Suppressor macrophage treated with lipopolysaccharide for 4 hours (primary cell): ENCODE measurements around the gene SH2D7.

Source experiments
- DNase-seq: peaks from one replicate; pipeline ENCODE4 v3.0.0-alpha.2; 2020

SH2D7 gene

DNA sequence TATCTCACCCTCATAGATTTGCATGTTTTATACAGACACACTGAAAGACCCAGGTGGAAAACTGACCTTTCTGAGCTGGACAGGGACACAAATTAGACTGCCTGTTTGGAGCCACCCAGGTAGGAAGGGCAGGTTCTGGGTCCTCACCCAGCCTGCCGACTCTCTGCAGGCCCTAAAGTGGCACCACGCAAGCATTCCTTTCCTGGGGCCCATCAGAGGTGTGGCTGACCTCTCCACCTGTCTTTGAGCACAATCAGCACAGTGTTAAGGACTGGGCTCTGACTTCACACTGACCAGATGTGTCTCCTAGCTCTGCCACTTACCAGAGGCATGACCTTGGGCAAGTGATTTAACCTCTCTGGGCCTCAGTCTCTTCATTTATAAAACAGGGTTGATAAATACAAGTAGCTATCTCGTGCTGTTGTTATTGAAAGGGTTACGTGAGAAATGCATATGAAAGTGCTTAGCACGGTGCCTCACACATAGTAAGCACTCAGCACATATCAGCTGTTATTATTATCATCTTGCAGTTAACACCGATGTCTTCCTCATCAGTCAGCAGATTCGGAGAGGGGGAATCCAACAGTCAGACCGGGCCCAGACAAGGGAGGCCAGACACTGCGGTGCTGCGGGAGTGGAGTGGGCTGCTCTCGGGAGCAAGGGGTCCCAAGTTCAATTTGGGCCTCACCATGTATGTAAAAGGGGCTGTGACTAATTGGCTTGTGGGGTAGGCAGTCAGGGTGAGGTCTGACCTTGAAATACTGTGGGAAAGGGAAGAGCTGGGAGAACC is 12.9 kb upstream of the SH2D7 start:
- DNase-seq = no peak

- DNase-seq = no peak
Measured at GRCh38 chr15:78080088-78080460, 12.3 kb upstream of the SH2D7 start.

DNA sequence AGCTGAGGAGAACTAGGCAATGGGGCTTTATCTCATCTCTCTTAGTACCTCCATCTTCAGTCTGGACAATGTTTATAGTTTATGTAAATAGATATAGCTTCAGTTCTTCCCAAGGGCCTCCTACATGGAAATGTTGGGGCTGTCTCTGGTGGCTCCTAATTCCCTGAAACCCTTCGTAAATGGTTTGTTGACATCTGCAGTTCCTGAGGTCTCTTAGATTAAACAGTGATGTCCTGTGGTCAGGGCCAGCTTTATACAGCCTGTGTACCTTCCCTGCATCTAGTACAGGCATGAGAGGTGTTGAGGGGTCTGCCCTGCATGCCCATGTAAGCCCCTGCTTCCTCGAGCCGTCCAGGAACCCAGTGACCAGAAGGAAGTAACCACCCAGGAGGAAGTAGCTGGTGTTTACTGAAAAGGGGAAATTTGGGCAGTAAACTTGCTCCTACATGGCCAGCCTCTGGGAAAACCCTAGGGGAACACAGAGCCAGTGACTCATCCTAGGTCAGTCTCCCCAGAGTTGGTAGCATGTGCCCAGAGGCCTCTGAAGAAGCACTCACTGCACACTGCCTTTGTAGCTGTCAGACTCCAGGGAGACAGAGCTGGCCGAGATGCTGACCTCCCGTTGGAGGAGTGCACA is 10.1 kb upstream of the SH2D7 start:
- peak; percentile 95 for DNase-seq

- no peak for DNase-seq
Measured at GRCh38 chr15:78082743-78083110, 9.6 kb upstream of the SH2D7 start.

- no peak for DNase-seq
Measured at GRCh38 chr15:78083186-78083585, 9.2 kb upstream of the SH2D7 start.

DNA sequence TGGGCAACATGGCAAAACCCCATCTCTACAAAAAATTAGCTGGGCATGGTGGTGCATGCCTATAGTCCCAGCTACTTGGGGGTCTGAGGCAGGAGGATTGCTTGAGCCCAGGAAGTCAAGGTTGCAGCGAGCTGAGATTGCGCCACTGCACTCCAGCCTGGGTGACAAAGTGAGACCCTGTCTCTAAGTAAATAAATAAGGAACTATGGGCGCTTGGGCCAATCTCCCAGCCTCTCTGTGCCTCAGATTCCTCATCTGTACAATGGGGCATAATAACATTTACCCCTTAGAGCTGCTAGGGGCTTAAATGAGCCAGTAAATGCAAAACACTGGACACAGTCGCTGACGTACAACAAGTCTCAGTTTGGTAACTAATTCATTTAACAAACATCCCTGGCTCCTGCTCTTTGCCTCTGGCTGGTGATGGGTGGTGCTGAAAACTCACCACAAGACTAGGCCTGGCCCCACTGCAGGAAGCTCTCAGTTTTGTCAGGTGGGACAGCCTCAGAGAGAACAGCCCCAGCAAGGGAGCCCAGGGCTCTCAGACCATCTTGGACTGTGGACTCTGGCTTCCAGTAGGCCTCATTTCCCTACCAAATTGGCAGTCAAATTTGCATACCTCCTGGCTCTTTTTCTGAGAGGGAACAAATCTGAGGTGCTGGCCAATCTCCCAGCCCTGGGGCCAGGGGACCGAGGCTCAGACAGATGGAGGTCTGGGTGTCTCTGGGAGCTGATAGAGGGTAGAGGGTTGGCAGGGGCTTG is 8.5 kb upstream of the SH2D7 start:
- DNase-seq = no peak

DNA sequence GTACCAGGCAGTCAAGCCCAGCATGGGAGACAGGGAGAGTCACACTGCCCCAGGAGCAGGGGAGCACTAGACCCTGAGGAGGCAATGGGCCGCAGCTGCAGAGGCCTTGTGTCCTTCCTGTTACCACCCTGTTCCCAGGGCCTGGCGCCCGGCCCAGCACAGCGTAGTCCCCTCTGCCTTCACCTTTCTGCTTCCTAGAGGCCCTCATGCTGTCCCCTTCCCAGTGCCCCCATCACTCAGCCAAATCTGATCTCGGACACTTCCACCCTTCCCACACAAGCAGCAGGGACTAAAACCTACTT is 8.0 kb upstream of the SH2D7 start:
- DNase-seq = no peak

GRCh38 chr15:78085928-78086327 is 6.4 kb upstream of the SH2D7 start:
- no peak for DNase-seq

DNA sequence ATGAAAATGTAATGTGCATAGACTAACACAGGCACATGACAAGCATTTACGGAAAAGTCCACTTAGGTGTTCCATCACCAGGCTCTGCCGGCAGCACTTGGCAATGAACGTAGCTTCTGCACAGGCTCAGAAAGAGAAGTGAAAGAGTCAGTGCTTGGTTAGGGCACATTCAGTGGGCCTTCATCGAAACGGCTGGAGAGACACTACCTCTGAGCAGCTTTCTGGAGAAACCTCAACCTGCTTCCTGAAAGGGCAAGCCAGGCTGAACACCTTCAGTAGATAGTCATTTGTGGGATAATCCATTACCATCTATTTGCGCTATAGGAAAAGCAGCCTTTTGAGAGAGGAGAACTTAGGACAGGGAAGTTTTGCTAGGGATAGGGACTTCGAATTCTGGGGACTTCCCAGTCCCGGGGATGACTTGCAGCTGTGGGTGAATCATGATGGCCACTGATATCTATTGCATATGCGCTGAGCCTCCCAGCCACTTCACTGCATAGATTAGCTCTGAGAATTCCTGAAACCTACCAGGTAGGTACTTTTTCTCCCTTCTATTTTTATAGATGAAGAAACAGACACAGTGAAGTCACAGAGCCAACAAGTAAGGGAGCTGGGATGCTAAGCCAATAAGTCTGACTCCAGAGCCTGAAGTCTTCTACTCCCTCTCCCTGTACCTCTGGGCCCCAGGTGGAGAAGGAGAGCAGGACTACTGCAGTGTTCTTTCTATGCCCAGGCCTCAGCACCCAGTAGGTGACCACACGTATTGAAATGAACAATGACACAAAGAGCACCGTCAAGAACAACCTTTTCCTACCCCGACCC is 4.2 kb upstream of the SH2D7 start:
- peak; percentile 84 for DNase-seq

GRCh38 chr15:78088773-78089080 is 3.6 kb upstream of the SH2D7 start:
- no peak for DNase-seq

DNA sequence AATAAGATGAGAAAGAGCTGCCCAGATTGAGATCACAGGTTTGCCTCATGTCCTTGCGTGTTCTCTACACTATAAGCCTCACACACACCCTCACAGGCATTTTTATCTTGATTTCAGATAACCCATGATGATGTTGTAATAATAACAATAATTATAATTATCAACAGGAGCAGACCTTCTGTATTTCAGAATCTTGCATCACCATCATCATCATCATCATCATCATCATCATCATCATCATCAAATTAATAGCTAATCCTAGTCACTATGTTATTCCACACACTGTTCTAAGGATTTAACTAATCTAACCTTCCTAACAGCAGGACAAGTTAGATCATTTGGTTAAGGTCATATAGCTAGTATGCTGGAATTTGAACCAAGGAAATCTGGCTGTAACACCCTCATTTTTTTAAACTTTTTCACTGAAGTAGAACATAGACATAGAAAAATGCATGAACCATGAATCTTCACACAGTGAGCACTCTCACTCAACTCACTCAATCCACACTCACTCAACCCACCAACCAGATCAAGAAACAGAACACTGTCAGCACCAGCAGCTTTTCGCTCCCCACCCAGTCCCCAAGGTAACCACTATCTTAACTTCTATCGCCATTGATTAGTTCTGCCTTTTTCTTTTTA is 1.8 kb upstream of the SH2D7 start:
- DNase-seq = no peak

DNA sequence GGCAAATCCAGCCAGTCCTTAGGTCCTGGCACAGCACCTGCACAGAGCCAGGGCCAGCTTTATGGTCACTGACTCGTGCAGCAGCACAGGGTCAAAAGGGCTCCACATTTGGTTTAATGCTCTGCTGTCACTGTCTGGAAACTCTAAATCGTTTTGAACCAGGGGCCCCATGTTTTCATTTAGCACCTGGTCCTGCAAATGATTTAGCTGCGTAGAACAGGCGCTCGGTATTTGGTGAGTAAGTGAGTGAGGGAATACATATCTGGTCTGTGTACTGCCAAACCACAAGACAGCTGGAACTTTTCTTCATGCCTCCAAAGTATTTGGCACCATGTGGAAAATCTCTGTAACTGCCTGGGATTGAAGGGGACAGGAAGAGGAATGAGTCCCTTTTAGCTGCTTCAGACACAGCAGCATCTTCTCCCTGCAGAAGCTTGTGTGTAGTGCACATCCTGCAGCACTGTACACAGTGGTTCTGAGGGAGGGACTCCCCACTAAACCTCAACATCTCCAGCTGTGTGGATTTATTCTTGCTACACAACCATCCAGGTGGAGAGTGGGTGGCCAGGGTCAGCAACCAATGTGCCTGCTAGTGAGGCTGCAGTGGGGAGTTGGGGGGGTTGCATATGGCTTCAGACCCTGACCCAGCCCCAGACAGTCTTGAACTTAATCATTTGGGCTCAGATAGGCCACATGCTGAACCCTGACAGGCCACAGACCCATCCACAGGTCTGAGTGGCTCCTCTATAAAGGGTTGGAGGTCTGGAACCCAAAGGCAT is 1.1 kb downstream of the SH2D7 start:
- DNase-seq = no peak

DNA sequence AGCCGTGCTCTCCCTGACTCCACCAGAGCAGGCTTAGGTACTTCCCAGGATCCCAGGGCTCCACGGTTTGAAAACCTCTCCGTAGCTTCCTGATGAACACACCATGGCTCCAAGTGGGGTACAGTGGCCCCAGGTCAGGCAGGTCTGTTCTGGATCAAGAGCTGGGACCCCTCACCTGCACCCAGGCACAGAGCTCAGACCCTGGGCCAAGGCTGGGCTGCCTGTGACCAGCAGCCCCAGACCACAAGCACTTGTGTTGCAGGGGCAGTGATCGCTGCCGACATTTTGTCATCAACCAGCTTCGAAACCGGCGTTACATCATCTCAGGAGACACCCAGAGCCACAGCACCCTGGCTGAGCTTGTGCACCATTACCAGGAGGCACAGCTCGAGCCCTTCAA is 5.3 kb downstream of the SH2D7 start:
- no peak for DNase-seq

- DNase-seq = no peak
Measured at GRCh38 chr15:78098131-78098755, 5.9 kb downstream of the SH2D7 start.

DNA sequence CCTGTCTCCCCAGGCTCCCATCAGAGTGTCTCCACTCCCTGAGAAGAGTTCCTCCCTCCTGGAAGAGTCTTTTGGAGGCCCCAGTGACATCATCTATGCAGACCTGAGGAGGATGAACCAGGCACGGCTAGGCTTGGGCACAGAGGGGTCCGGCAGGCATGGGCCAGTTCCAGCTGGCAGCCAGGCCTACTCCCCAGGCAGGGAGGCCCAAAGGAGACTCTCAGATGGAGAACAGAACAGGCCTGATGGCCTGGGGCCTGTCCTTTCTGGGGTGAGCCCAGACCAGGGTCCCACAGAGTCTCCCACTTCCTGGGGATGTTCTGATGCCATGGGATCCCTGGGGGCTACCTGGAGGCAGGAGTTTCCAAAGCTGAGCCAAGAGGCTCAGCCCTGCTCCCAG is 8.5 kb downstream of the SH2D7 start:
- no peak for DNase-seq

DNA sequence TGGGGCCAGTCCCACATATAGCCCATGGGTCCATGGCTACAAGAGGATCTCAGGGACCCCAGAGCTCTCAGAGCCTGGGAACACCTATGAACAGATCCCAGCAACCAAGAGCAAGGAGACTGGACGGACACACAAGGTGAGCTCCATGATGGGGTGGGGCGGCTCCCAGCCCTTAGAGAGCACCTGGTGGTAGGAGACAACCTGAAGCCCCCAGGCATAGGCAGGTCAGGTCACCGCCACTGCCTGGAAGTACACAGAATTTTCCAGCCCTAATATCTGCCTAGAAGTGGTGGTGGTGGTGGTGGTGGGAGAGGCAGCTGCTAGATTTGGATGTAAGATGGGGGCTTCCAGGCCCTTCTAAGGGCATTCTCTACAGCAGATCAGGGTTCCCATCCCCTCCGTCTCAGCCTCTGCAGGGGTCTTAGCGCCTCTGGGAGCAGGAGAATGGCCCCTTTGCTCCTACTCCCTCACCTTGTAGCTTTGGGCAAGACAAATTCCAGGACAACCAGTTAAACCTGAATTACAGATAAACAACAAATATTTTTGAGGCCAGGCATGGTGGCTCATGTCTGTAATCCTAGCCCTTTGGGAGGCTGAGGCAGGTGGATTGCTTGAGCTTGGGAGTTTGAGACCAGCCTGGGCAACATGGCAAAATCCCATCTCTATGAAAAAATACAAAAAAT is 9.2 kb downstream of the SH2D7 start:
- no peak for DNase-seq

- DNase-seq = no peak
Measured at GRCh38 chr15:78102211-78102610, 9.8 kb downstream of the SH2D7 start.

GRCh38 chr15:78102741-78103140 is 10.4 kb downstream of the SH2D7 start:
- DNase-seq = no peak

DNA sequence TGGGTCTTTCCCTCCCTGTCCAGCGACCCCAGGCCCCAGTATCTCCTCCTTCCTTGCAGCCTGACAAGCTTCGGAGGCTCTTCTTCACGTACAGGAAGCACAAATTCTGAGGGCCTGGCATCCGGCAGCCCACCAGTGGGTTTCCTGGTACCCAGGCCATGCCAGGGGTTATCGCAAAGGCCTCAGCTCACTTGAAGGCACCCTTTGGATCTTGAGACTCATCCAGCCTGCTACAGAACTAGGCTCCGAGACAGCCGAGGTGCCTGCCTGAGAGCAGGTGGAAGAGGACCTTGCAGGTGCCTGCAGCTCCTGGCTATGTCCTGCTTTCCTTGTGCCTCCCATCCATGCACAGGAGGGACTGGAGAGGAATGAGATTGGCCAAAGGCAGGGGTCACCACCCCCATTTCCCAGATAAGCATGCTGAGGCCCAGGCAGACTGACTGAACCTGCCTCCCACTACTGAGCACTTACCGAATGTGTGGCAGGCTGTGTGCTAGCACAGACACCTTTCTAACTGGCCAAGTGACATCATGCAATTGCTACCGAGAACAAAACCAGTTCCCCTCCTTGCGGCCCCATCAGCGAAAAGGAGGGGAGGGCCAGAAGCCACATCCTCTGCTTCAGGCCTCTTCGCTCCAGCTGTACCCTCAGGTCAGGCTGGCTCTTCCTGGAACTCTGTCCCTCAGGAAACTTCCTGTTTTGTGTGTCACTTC is 11.2 kb downstream of the SH2D7 start:
- peak; percentile 19 for DNase-seq

DNA sequence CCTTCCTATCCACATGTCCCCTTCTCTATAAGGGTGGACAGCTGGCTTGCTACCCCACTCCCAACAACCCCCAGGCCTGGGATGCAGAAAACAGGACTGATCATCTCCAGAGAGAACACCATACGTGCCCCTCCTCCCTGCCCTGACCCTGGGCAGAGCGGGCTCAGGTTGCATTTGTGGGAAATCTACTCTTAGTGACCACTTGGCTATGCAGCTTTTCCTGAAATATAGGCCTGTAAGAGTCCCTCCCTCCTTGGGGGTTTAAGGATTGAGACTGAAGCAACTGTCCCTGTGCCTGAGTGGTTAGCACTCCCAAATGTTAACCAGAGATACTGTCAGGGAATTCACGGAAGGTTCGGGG is 11.7 kb downstream of the SH2D7 start:
- DNase-seq = no peak
